Prostate gland (tissue), 2 donors: ENCODE results near the gene SIK2.

Source experiments
- CTCF ChIP-seq, 4 experiments: fragments of 200-600 bp in 2 of 4; fragments of 450-650 bp in 2 of 4; sonication (generic) in 2 of 4; IDR thresholded peaks; 1 replicate in 3 of 4; 2 replicates in 1 of 4; pipeline ENCODE4 v1.5.1; 2016 to 2019; ENCODE audit warnings: antibody characterized with exemption in 4 of 4, mild to moderate bottlenecking in 2 of 4, moderate library complexity in 2 of 4
- POLR2AphosphoS5 ChIP-seq: sonication (generic); formaldehyde crosslinking; IDR thresholded peaks from one replicate; pipeline ENCODE4 v1.6.1; 2017; ENCODE audit warnings: antibody characterized with exemption

GRCh38 chr11:111674941-111675340 lies 72.7 kb downstream of the SIK2 start:
- TF ChIP-seq CTCF (IDR thresholded peaks at IDR 0.05) (no peak), POLR2AphosphoS5 (no peak)
